Measurements from ENCODE around the gene DYNC1I1.

DYNC1I1 gene

DNA sequence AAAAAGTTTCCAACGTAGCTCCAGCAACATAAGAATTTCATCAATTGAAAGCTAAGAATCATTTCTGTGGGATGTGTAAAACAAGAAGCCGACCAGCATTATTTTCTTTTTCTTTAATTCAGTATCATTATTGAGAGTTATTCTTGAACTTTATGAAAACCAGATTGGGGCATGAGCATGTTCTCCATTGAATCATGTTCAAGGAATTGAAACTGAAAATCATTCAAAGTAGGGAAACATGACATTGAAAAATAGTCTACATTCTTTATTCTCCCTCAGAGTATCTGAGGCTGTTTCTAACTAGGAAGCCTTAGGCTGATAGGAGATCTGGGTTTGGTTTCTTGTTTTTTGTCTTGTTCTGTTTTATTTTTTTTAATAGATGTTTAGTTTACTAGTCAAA, 253.7 kb downstream of the DYNC1I1 start:
- DNase-seq (ENCODE audit: low spot score) = peak; percentile 13

DNA sequence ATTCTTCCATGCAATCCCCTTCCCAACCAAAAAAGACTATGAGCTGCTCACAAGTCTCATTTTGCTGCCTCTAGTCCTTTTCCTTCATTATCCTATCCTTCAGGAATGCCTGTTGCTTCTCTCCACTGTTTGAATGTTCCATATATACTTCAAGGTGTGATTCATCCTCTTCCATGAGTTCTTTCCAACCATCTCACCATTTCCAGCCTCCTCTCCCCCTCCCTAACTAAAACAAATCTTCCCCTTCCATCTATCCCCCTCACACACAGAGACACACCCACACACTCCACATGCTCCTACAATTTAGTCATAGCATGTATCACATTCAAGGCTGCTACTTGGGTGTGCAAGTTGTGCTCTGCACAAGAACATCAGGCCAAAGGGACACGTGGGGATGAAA, 254.3 kb downstream of the DYNC1I1 start:
- DNase-seq (ENCODE audit: low spot score) = peak; percentile 52

DNA sequence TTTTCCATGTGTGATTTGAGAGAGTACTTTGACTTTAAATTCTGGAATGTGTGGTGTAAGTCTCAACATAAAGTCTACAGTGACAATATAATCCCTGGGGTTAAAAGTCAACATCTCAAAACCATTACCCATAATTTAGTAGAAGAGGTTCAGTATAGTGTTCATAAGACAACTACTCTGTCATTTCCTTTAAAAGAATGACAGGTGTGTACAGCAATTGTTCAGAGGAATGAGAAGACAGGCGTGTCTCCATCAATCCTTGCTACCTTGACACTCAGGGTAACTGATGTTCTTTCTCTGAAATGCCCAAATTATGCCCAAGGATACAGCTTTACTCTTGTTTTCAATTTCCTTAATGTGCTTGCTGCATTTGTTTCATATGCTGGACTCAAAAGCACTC, 256.4 kb downstream of the DYNC1I1 start:
- no peak for DNase-seq (ENCODE audit: low spot score)

DNA sequence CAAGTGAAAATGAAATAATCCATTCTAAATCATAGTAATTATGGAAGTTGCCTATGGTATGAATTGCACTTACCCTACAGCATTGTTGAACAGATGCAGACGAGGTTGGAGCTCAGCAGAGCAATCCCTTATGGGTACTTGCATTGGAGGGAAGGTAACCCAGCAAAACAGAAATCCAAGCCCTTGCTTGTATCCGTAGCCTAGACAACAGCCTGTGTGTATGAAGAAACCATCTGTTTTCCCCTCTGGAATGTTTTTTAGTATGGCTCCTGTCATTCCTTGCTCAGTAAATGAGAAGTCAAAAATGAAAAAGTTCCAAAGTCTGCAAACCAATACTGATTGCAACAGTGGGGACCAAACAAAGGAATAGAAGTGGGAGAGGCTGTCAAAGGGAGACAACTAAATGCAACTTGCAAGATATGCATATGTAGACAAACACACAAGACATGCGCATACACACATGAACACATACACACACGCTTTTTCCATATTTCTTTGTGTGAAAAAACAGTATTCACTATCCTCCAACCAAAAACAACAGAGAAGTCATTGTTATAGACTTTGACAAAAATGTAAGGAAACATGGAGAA, 260.8 kb downstream of the DYNC1I1 start:
- DNase-seq (ENCODE audit: low spot score) = no peak

DNA sequence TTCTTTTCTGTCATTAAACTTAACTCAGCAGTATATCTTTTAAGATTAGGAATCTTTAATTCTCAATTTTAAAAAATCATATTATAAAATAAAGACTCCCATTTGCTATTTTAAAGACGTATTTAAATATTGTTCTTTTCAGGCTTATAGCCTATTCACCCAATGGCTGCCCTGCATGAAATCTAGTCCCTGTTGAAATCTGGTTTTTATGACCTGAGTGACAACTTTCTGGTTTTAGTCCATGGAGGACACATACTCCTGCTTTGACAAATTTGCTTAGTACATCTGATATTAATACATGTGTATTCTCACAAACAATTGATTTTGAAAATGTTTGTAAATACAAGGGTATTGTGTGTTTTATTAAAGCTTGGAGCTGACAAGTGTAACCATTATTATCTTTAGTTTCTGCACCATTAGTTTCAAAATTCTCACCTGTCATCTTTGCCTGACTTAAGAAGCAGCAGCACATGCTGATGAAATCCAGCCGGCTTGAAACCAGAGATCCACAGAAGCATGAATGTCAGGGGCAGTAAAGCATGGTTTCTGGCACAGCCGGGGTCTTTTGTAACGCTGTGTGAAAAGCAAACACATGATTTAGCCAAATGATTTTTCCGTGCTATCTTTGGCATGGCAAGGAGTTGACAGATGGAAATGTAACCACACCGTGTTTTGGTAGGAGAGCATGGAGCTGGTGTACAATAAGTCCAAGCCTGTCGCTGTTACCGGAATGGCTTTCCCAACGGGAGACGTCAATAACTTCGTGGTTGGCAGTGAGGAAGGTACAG, 262.8 kb downstream of the DYNC1I1 start:
- no peak for DNase-seq (ENCODE audit: low spot score)

DNA sequence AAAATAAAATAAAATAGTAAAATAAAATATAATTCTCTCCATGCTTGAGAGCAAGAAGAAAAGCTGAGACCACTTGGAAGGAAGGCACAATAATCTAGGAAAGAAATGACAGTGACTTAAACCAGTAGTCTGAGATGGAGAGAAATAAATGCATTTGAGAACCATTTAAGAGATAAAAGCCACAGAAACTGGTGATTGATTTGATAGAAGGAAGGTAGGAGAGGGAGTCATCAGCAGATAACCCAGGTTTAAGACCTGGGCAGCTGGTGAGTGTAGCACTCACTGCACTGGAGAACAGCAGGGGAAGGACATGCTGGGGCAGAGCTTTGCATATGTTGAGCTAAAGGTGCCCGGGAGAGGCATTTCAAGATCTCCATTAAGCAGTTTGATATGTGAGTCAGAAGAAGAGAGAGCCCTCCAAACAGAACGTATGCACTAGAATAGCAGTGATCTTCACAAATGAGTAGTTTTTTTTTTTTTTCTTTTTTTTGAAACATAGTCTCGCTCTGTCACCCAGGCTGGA, 268.0 kb downstream of the DYNC1I1 start:
- no peak for DNase-seq (ENCODE audit: low spot score)

DNA sequence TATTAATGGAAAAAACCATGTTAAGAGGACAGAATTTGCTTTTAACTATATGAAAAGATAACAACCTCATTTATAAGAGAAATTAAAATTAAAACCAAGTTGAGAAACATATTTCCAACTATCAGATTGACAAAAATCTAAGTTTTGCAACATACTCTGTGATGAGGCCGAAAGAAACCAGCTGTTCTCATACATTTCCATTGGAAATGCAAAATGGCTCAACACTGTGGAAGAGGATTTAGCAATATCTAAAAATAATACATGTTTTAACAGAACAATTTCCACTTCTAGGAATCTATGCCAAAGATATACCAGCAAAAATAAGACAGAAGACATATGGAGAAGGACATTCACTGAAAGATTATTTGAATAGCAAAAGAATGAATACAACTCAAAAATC, 268.8 kb downstream of the DYNC1I1 start:
- DNase-seq (ENCODE audit: low spot score) = no peak

DNA sequence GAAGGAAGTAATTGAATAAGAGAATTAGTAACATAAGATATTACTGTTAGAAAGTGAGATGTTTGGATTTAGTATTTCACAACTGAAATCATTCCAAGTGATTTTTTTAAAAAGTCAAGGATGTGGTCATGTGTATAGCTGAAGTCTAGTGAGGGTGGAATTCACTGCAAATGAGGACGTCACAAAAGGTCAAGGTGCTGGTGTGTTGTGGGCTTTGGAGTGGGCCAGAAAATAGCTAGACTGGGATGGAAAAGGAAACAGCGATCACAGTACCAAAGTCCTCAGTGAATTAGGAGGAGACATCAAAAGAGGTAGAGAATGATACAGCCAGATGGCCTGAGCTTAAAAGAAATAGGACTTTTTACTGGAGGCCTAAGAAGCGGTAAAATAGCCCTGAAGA, 272.8 kb downstream of the DYNC1I1 start:
- no peak for DNase-seq (ENCODE audit: low spot score)

DNA sequence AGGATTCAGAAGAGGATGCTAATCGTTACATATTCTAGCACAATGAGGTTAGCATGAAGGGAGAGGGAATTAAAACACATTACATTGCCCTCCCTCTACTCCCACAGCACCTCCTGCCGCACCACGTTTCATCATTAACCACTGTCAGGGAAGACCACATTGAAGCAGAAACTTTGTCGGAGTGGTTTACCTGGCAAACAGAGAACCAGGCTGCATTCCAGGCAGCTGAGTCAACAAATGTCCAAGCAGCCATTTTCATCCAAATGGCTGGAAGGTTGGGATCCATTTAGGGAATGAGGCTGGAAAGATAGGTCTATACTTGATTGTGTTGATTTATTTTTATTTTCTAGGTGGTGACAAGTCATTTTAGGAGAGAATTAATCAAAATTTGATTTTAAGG, 273.6 kb downstream of the DYNC1I1 start:
- no peak for DNase-seq (ENCODE audit: low spot score)

DNA sequence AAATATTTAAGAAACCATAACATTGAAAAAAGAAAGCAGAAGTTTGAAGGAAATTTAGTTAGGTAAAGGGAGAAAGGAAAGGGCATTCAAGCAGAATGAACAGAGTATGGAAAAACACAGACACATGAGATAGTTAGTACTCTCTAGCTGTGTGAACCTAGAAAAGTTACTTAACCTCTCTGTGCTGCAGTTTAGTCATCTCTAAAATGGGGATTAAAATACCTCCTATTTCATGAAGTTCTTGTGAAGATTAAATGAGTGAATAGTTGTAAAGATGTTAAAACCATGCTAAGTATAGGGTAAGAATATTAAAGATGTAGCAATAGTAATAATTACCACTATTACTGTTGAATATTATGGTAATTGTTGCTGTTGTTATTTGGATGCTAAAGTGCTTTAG, 279.9 kb downstream of the DYNC1I1 start:
- DNase-seq (ENCODE audit: low spot score) = no peak

DNA sequence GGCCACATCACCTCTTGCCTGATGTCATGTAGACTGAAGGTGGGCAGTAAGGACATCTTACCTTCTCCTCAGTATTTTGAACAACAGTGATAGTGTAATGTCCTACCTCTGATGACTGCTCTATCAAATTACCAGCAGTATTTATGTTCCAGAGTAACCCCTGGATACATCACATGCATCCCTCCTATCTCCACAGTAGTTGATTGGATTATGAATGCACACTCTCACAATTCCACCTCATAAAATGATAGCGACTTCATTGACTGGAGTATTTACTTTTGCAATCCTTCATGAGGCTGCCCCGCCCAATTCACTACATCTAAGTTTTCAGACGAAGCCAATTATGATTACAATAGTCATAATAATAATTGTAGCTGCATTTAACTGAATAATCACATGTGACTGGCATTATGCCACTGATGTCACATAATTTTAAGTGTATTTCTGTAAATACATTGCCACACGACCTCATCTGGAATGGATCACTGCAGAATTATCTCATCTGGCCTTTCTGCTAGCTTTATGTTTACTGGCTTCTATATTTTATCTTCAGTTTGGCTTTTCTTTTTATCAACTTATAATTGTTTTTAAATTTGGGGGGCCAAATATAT, 280.6 kb downstream of the DYNC1I1 start:
- no peak for DNase-seq (ENCODE audit: low spot score)

DNA sequence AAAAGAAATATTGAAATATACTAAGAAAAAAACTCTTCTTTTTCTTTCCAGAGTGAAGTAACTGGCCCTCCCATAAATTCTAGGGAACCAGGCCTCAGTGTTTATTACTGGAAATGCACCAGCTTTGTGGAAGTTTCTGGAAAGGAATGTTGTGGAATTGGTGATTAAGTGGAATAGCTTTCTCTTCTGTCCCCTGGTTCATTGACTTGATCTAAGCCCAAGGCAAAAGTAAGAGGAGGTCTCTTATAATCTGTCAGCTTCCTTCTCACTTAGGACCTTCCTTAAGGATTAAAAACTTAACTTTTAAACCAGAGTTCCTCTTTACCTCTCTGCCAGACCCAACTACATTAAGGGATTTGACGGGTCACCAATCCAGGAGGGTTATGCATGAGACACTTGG, 283.4 kb downstream of the DYNC1I1 start:
- no peak for DNase-seq (ENCODE audit: low spot score)

DNA sequence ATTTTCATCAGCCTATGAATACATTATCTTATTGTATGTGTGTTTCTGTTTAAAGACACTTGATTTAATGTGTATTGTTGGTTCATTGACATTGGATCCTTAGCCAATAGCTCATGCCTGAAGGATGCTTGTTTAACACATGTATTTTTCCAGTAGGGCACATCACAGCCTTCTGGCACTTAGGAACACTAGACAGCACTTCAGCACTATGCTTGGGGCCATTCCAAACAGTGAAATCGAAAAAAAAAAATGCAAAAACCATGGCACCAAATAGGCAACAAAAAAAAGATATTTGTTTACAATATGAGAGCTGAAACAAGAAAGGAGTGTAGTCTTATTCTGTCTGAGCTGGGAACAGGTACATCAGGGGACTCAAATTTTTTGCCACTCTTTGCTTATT, 286.7 kb downstream of the DYNC1I1 start:
- DNase-seq (ENCODE audit: low spot score) = no peak

DNA sequence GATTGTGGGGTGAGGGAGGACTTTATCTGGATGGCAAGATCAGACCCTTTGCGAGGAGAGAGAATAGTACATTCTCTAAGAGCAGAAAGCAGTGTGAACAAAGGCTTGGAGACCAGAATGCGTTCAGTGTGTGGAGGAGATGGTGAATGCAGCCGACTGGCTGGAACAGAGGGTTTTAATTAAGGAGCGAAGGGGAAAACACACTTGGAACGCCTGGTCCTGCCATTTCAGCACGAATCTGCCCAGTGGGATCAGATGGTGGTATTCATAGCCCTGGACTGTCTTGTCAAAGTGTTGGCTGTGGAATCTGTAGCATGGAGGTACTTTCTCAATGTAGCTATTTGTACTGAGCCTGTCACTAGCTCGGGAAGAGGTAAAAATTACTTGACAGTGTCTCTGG, 288.7 kb downstream of the DYNC1I1 start:
- DNase-seq (ENCODE audit: low spot score) = peak; percentile 35

DNA sequence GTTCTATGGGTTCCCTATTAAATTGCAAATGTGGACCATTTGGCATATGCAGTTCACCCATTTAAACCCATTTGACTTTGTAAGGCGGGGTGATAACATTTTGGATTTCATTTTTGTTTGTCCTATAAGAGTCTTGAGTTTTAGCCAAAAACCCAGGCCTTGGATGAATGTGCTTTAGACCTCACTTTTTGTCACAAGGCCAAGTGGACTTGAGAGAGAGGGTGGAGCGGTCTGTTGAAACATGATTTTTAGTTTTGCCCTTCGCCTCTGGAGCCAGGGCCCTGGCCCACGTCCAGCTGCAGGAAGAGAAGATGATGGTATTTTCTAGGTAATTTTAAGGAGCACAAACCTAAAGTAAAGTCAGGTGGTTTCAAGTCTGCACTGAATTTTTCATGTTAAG, 289.5 kb downstream of the DYNC1I1 start:
- DNase-seq (ENCODE audit: low spot score) = no peak

DNA sequence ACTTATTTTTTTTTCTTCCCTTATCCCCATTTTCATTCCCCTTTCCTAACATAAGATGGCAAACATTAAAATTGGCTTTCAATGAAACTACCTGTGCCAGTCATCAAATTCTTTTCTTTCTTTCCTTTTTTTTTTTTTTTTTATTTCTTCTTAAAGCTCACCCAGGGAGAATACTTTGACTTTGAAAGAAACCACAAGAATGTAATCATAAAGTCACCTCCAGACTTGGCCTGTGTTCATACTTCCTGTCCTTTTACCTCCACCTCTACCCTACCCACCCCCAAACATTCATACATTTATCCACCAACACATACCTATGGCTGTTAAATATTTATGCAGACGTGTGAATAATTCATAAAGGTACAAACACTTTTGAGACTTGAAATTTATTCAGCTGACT, 295.0 kb downstream of the DYNC1I1 start:
- no peak for DNase-seq (ENCODE audit: low spot score)

DNA sequence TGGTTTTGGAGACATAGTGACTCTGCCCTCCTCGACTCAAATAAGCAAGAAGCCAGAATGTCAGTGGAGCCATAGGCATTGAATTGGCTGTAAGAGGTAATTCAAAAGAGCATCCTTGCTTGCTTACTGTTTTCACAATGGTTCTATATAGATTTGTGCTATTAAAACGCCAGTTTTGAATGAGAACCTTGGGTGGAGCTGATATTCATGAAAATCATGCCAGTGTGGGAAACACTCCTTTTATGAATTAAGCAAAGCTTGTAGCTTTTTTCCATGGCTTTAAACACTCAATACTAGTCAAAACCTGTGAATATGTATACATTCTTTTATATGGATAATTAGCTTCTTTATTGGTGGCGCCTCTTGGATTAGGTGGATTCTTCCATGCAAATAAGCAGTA, 297.0 kb downstream of the DYNC1I1 start:
- no peak for DNase-seq (ENCODE audit: low spot score)

DNA sequence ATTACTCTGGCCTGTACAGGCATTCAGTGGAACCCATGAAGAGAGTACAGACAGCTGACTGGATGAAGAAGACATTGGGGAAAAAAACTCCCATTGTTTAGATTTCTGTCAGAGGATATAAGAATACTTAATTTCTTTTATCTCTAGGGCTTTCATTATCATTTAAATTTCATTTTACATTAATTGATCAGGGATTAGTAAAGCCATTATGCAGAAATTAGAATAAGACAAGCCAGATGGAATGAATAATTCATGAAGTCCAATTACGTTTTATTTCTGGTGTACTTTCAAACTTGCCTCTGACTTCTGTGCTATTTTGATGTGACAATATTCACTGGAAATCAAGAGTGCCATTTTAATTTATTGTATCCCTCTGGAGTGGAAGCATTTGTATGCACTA, 302.5 kb downstream of the DYNC1I1 start:
- no peak for DNase-seq (ENCODE audit: low spot score)

DNA sequence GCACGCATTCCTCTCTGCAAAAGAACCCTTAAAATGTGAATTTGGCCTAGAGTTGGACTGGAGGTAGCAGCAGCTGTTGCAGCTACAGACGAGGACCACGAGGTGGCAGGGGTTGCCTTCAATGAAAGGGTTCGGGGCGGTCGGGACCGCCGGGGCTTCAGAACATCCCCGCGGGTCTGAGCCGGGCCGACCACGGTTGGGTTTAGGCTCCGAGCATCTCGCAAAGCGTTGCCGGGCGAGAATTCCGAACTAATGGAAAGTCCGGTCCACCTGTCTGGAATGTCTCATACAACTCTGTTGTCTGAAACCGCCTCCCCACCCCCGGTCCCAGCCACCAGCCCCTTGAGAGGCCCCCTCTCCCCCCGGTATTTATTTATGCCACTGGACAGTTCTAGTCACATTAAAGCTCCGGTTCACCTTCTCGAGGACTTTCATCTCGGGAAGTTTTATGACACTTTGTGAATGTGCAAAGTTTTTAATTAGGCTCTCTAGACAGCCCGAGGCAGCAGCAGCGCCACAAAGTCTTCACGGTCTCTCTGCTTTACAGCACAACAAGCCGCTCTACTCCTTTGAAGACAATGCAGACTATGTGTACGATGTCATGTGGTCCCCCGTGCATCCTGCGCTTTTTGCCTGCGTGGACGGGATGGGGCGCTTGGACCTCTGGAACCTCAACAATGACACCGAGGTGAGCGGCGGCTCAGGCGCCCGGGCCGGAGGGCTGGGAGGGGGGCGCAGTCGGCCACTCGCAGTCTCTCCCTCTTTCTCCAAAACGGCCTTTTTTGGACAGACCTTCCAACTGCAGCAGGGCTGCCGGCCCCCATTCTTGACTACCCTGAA, 303.4 kb downstream of the DYNC1I1 start:
- DNase-seq (ENCODE audit: low spot score) = peak; percentile 78

DNA sequence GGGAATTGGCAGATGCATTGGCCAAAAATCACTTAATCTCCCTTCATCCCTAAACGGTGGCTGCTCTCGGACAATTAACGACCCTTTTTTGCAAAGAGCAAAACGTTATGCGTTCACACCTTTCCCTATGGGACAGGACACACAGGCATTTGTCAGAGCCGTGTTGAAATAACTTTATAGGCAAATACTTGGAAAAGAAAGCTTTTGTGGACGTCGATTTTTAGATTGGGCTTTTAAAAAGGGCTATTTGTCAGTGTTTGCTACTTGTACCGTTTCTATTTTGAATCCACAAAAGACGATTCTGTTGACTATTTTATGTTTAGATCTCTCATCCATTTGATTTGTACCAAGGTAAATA, 304.0 kb downstream of the DYNC1I1 start:
- no peak for DNase-seq (ENCODE audit: low spot score)

DNA sequence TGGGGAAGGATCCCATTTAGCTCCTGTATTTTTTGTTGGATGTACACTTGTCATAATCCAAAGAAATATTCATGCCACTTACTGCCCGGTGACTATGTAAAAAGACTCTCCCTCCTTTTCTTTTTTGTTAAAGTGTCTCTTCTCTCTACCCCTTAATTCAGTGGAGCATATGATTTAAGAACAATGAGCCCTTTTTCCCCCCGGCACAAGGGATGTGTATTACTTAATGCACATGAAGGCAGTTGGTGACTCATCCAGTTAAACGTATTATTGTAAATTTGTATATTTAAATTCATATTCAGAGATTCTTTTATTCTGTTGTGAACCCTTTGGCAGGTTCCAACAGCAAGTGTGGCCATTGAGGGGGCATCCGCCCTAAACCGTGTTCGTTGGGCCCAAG, 307.7 kb downstream of the DYNC1I1 start:
- no peak for DNase-seq (ENCODE audit: low spot score)

DNA sequence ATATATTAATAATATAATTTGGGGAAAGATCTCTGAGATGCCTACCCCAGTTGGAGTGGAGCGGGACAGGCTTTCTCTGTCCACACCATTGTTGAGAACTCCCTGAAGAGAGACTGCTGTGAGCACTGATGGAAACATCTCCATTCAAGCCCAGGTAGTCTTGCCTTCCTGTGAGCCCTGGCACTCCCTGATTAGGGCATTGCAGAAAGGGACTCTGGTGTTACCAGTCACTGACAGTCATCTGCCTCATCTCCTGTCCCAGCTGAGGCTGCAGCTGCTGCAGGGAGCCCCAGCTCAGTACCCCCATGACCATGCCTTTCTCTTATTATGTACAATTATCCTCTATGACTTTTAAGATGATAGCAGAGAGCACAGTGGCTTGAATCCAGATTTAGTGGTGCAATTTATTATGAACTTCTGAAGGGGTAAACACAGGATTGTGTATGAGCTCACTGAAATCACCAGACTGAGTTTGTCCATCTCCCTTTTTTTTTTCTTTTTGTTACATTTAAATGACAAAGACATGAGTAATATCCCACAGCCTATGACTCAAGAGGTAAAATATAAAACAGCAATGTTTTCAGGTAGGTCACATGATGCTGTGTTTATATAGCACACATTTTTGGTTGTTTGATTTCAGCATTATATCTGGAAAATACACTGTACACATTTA, 312.7 kb downstream of the DYNC1I1 start:
- peak; percentile 31 for DNase-seq (ENCODE audit: low spot score)

All from AG08395 (cell line).